PC-9 (cell line): ENCODE data around the gene FAM81A. TPM values are rescaled to one million over a fixed set of nuclear protein-coding genes. Genes with fewer than 3 reads are reported as not detected.
A peak's percentile ranks its signal among the peaks of the same experiment; 100 is the strongest.

Experiments used
- BruUV-seq: library from RNA; stranded (reverse); fragments of 400-500 nt; replicated peaks from 2 replicates; lab custom pipeline; 2021; lab: Mats Ljungman, UMichigan
- CTCF ChIA-PET: fragments of 300-600 bp; sonication (Branson Sonifier 250); formaldehyde crosslinking; loops from one replicate; lab custom pipeline; 2022; ENCODE audit warnings: antibody characterized with exemption; lab: Charles Lee
- POLR2A ChIA-PET: fragments of 300-600 bp; sonication (Branson Sonifier 250); formaldehyde crosslinking; loops from one replicate; lab custom pipeline; 2022; ENCODE audit warnings: antibody characterized with exemption; ENCODE audit not compliant: unreplicated experiment; lab: Charles Lee
- DNase-seq, 2 experiments: peaks; one replicate each; pipeline versions ENCODE4 v3.0.0 to v3.0.0-alpha.2; 2015 to 2022; ENCODE audit warnings: mixed read lengths in 1 of 2
- H2AFZ ChIP-seq: fragments of 200-600 bp; sonication (generic); 2 replicates; pipeline ENCODE4 v1.8.1; 2017; ENCODE audit warnings: antibody characterized with exemption
- H3F3A ChIP-seq: fragments of 200-600 bp; sonication (generic); 2 replicates; pipeline ENCODE4 v1.8.1; 2017; ENCODE audit warnings: antibody characterized with exemption, mild to moderate bottlenecking, low read depth; ENCODE audit not compliant: insufficient read depth
- H3K27ac ChIP-seq: fragments of 200-600 bp; sonication (generic); 2 replicates; pipeline ENCODE4 v1.6.1; 2016; ENCODE audit warnings: mixed run types
- H3K27me3 ChIP-seq: fragments of 200-600 bp; sonication (generic); 2 replicates; pipeline ENCODE4 v1.6.1; 2016; ENCODE audit warnings: low read depth, mixed run types; ENCODE audit not compliant: insufficient read depth
- H3K36me3 ChIP-seq: fragments of 200-600 bp; sonication (generic); 2 replicates; pipeline ENCODE4 v1.6.1; 2016; ENCODE audit warnings: low read depth, mixed run types
- H3K4me1 ChIP-seq: fragments of 200-600 bp; sonication (generic); replicated peaks from 2 replicates; pipeline ENCODE4 v1.6.1; 2016; ENCODE audit warnings: mixed run types; ENCODE audit not compliant: insufficient read depth
- H3K4me2 ChIP-seq: fragments of 200-600 bp; sonication (generic); 2 replicates; pipeline ENCODE4 v1.6.1; 2017; ENCODE audit warnings: mixed run types
- H3K4me3 ChIP-seq: fragments of 200-600 bp; sonication (generic); 2 replicates; pipeline ENCODE4 v1.6.1; 2016; ENCODE audit warnings: mixed run types
- H3K79me2 ChIP-seq: fragments of 200-600 bp; sonication (generic); 2 replicates; pipeline ENCODE4 v1.6.1; 2017; ENCODE audit warnings: low read depth, mixed run types
- H3K9me2 ChIP-seq: fragments of 200-600 bp; sonication (generic); 2 replicates; pipeline ENCODE4 v1.8.1; 2017; ENCODE audit warnings: mild to moderate bottlenecking; ENCODE audit not compliant: insufficient read depth
- H3K9me3 ChIP-seq: fragments of 200-600 bp; sonication (generic); 2 replicates; pipeline ENCODE4 v1.8.1; 2016; ENCODE audit warnings: low read depth; ENCODE audit not compliant: insufficient read depth
- H4K20me1 ChIP-seq: fragments of 200-600 bp; sonication (generic); 2 replicates; pipeline ENCODE4 v1.8.1; 2017; ENCODE audit not compliant: insufficient read depth
- EZH2 ChIP-seq: fragments of 200-600 bp; sonication (generic); IDR thresholded peaks from 2 replicates; pipeline ENCODE4 v1.8.0; 2017; ENCODE audit warnings: antibody characterized with exemption, low read depth
- intact Hi-C: fragments of 100-400 bp; cut with micrococcal nuclease; formaldehyde crosslinking; loops from one replicate; pipeline ENCODE4 v1.10.0; 2022; ENCODE audit not compliant: unreplicated experiment
- total RNA-seq: library from RNA; stranded (reverse); gene quantifications from 2 replicates; pipeline ENCODE4 v1.2.3, GENCODE V29; 2021
- TF ChIP-seq, protein P1 (sequence below): fragments of 200-600 bp; sonication (generic); conservative IDR thresholded peaks from 2 replicates; pipeline ENCODE4 v1.6.1; 2017; ENCODE audit warnings: mixed run types, antibody characterized with exemption, mild to moderate bottlenecking, moderate library complexity

The FAM81A gene
- total RNA-seq, 1 experiment from 2014 or later, result 7.0 TPM

DNA sequence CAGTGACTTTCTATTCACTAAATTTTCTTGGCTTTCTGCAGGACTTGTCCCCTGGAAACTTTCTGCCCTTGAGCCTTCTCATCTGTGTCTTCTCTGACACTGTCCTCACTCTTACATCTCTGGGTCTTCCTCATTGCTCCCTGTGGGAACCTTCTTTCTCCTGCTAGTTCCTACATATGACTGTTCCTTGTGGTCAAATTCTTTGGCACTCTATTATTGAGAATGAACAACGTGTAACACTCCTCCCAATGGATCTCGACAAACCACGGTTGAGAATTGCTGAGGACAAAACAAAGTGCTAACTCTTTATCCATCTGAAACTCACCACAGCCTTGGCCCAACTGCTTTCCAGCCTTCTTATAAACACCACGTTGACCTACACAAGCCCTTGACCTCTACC lies 3.5 kb upstream of the FAM81A start:
- no peak for TF ChIP-seq EZH2
- TF ChIP-seq, protein P1, sequence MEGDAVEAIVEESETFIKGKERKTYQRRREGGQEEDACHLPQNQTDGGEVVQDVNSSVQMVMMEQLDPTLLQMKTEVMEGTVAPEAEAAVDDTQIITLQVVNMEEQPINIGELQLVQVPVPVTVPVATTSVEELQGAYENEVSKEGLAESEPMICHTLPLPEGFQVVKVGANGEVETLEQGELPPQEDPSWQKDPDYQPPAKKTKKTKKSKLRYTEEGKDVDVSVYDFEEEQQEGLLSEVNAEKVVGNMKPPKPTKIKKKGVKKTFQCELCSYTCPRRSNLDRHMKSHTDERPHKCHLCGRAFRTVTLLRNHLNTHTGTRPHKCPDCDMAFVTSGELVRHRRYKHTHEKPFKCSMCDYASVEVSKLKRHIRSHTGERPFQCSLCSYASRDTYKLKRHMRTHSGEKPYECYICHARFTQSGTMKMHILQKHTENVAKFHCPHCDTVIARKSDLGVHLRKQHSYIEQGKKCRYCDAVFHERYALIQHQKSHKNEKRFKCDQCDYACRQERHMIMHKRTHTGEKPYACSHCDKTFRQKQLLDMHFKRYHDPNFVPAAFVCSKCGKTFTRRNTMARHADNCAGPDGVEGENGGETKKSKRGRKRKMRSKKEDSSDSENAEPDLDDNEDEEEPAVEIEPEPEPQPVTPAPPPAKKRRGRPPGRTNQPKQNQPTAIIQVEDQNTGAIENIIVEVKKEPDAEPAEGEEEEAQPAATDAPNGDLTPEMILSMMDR, result no peak
- H3K4me3 ChIP-seq, result no peak overlapping the region
- no peak overlapping the region for H2AFZ ChIP-seq
- no peak overlapping the region for H3K4me2 ChIP-seq
- ChIA-PET CTCF (no interaction called here), POLR2A (no interaction called here)
- no peaks in the 10 kb centered on the region for H4K20me1 ChIP-seq
- no peaks in the 10 kb centered on the region for H3K79me2 ChIP-seq
- H3K9me2 ChIP-seq, result no peaks in the 10 kb centered on the region
- no peaks in the 10 kb centered on the region for H3K36me3 ChIP-seq
- no peaks in the 10 kb centered on the region for H3K27me3 ChIP-seq
- no peaks in the 10 kb centered on the region; the same call in 1 of the 2 replicates for H3K9me3 ChIP-seq
- H3F3A ChIP-seq, result peaks cover 7% of the 10 kb centered on the region; the same call in 1 of the 2 replicates
- no peaks in the 10 kb centered on the region for H3K4me1 ChIP-seq
- DNase-seq, result peak in 1 of 2 experiments; percentile 31
- no TSS peak for BruUV-seq
- no peak overlapping the region for H3K27ac ChIP-seq
- intact Hi-C loops, result no loop called here

DNA sequence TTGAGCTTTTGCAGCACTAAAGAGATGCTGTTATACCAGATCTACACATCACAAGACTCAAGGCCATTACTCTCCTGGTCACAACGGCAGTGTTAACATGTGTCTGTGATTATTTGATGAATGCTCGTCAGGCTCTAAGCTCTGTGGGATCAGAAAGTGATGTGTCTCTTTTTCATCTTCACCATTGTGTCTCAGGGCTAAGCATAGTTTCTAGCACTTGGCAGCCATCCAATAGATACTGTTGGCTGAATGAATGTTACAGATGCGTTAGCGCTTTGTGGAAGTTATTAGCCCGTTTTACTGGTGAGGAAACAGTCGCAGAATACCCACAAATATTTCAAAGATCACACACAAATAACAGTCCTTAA lies 1.2 kb upstream of the FAM81A start:
- H3K4me2 ChIP-seq, result no peak overlapping the region
- H4K20me1 ChIP-seq, result no peaks in the 10 kb centered on the region
- intact Hi-C loops, result no loop called here
- H3K79me2 ChIP-seq, result no peaks in the 10 kb centered on the region
- no peaks in the 10 kb centered on the region for H3K27me3 ChIP-seq
- POLR2A ChIA-PET, result interaction anchor here (0.7 kb wide), 1 partner anchor 215 kb away, joined by 3 read pairs; no protein-coding TSS in a partner anchor
- BruUV-seq, result no TSS peak
- no peaks in the 10 kb centered on the region for H3K36me3 ChIP-seq
- no peak overlapping the region for H3K4me3 ChIP-seq
- H3K4me1 ChIP-seq, result no peaks in the 10 kb centered on the region
- CTCF ChIA-PET, result no interaction called here
- H3F3A ChIP-seq, result peaks cover 7% of the 10 kb centered on the region; the same call in 1 of the 2 replicates
- H3K27ac ChIP-seq, result no peak overlapping the region
- H3K9me3 ChIP-seq, result no peaks in the 10 kb centered on the region
- H3K9me2 ChIP-seq, result no peaks in the 10 kb centered on the region
- DNase-seq, result no peak
- H2AFZ ChIP-seq, result no peak overlapping the region
- TF ChIP-seq, protein P1, result no peak
- no peak for TF ChIP-seq EZH2

DNA sequence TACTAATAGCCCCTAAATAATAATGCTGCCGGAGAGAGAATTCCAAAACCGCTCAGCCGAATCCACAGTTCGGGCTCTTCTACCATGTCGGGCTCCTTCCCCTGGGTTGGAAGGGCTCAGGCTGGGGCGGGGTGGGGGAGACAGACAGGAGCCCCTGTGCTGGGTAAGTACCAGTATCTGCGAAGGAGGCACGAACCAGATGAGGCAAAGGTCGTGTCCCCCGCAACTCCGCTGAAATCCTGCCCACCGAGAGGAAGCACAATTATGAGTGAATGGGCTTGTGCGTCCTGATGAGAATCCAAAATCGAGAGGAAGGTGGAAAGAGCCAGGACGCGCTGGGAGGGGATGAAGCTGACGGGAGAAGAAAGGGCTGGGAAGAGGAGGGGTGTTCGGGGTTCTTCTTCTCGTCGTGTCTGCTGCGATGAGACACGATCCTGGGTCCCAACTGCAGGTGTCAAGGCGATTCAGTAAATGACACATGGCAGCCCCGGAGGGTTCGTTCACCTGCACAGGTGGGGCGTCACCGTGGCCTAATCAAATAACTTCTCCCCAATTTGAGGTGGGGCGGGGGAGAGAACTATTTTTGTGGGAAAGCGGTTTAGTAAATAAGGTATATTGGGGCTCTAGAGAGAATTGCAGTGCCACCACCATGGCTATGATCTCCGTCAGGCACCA lies 707 bp upstream of the FAM81A start:
- no peaks in the 10 kb centered on the region for H3K36me3 ChIP-seq
- POLR2A ChIA-PET, result interaction anchor here (0.6 to 0.7 kb wide), 2 partner anchors 64 to 215 kb away, joined by 3 to 4 read pairs; no protein-coding TSS in a partner anchor
- H3K4me2 ChIP-seq, result peak overlapping the region; percentile 75
- H3K79me2 ChIP-seq, result no peaks in the 10 kb centered on the region
- intact Hi-C loops, result no loop called here
- H3K9me2 ChIP-seq, result no peaks in the 10 kb centered on the region
- no peak overlapping the region for H3K27ac ChIP-seq
- no peak for TF ChIP-seq EZH2
- TF ChIP-seq, protein P1, result no peak
- no peak for DNase-seq
- H2AFZ ChIP-seq, result peak overlapping the region; percentile 72
- no TSS peak for BruUV-seq
- H3K27me3 ChIP-seq, result no peaks in the 10 kb centered on the region
- H3K9me3 ChIP-seq, result no peaks in the 10 kb centered on the region
- H3K4me1 ChIP-seq, result no peaks in the 10 kb centered on the region
- H3F3A ChIP-seq, result peaks cover 7% of the 10 kb centered on the region; the same call in 1 of the 2 replicates
- peak overlapping the region; percentile 56; the same call in 1 of the 2 replicates for H3K4me3 ChIP-seq
- H4K20me1 ChIP-seq, result no peaks in the 10 kb centered on the region
- CTCF ChIA-PET, result no interaction called here
